Urinary bladder (tissue), 4 donors: Measurements from ENCODE around the gene RGS5. TPM values are rescaled to one million over a fixed set of nuclear protein-coding genes. Genes with fewer than 3 reads are reported as not detected.
A peak's percentile ranks its signal among the peaks of the same experiment; 100 is the strongest.

Source experiments
- DNase-seq: peaks from one replicate; pipeline ENCODE4 v3.0.0-alpha.2; 2015; ENCODE audit errors: extremely low spot score
- H3K27ac ChIP-seq: one replicate; pipeline ENCODE4 v1.5.1; 2013; ENCODE audit warnings: low read depth, mild to moderate bottlenecking, moderate library complexity
- H3K36me3 ChIP-seq: one replicate; pipeline ENCODE4 v1.6.1; 2013; ENCODE audit warnings: mild to moderate bottlenecking, moderate library complexity; ENCODE audit not compliant: insufficient read depth
- H3K4me1 ChIP-seq: one replicate; pipeline ENCODE4 v1.6.1; 2013; ENCODE audit warnings: mild to moderate bottlenecking, moderate library complexity; ENCODE audit not compliant: insufficient read depth
- H3K4me3 ChIP-seq: one replicate; pipeline ENCODE4 v1.5.1; 2013; ENCODE audit warnings: low read depth, low read length
- WGBS: extraction: QIAGEN DNeasy Blood & Tissue Kit; methylation state at CpG from one replicate; pipeline ENCODE4 v1.1.7; 2013; 5-methylcytosine and 5-hydroxymethylcytosine counted together
- polyA plus RNA-seq: library from polyadenylated mRNA; stranded (reverse); fragments of 200-250 nt; gene quantifications from one replicate; pipeline ENCODE4 v1.2.3, GENCODE V29; 2013
- total RNA-seq: library from RNA; depleted of rRNA; stranded (reverse); fragments of >200 nt; gene quantifications from one replicate; pipeline ENCODE4 v1.2.3, GENCODE V29; 2014
- donor health status: healthy with polysubstance abuse.
- donor health status: healthy.

The RGS5 gene
- total and polyA plus RNA-seq, 2 donors: 179 to 197 TPM

- no peak for DNase-seq
- Histone ChIP-seq H3K4me3 (no peak overlapping the region), H3K4me1 (no peaks in the 10 kb centered on the region), H3K27ac (no peak overlapping the region), H3K36me3 (no peaks in the 10 kb centered on the region)
- WGBS: 68% methylated on average over 1 of the region's 1 CpG
Measured at GRCh38 chr1:163203561-163203960, 845 bp upstream of the RGS5 start.

DNA sequence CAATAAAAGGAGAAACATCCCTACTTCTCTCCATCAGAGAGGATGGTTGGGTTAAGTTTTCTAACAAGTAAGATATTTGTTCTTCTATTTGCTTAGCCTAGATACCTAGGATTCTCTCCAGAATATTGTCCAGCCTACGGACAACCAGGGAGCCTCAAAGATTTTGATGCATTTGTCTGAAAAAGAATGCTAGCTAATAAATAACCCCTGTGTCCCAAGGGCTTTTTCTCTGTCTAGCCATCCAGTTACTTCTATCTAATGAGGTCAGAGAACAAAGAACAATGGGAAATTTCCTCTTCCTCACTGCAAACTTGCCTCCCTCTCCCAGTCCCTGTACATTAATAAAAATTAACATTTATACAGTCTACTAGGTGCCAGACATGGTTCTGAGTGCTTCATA, 810 bp downstream of the RGS5 start:
- Histone ChIP-seq H3K4me1 (no peaks in the 10 kb centered on the region), H3K4me3 (peak overlapping the region; percentile 18)
- WGBS: 42% methylated on average over 1 of the region's 1 CpG

DNA sequence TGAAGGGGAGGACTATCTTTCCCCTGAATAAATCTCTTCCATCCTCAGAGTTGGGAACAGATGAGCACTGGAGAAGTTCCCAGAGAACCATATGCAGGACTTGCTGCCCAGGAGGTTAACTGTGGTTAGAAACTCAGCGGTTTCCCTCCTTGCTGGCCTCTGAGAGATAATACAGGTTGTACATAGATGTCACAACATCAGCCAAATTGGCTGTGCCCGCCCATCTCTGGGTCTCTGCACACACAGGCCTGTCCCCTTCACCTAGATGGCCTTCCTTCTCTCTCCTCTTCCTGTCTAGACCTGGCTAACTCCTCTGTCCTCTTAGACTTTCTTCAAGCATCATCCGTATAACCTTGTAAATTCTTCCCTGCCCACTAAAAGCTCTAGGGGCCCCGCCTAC, 5.7 kb downstream of the RGS5 start:
- DNase-seq: no peak
- no peak overlapping the region for H3K27ac ChIP-seq
- WGBS: 81% methylated on average over 4 of the region's 4 CpGs
- no peaks in the 10 kb centered on the region for H3K4me1 ChIP-seq
- no peaks in the 10 kb centered on the region for H3K36me3 ChIP-seq
- no peak overlapping the region for H3K4me3 ChIP-seq

More for the DNA sequence above, 810 bp downstream of the RGS5 start:
- DNase-seq: no peak
- Histone ChIP-seq H3K36me3 (no peaks in the 10 kb centered on the region), H3K27ac (no peak overlapping the region)

DNA sequence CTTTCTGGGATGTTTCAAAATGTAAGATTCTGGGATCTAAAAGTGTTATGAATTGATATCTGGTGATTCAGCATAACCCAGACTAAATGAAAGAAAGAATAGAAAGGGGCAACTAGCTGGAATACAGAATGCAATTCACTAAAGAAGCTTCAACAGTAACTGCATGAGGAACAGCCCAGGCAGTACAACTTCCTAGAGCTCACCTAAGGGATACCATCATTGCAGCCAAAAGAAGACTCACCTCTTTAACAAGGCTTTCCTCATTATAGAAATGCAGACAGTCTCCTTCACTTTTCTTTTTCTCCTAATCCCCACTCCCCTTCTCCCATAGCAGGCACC, 6.3 kb downstream of the RGS5 start:
- H3K4me1 ChIP-seq: no peaks in the 10 kb centered on the region
- DNase-seq: no peak
- H3K36me3 ChIP-seq: no peaks in the 10 kb centered on the region
- peak overlapping the region; percentile 10 for H3K27ac ChIP-seq
- no peak overlapping the region for H3K4me3 ChIP-seq

DNA sequence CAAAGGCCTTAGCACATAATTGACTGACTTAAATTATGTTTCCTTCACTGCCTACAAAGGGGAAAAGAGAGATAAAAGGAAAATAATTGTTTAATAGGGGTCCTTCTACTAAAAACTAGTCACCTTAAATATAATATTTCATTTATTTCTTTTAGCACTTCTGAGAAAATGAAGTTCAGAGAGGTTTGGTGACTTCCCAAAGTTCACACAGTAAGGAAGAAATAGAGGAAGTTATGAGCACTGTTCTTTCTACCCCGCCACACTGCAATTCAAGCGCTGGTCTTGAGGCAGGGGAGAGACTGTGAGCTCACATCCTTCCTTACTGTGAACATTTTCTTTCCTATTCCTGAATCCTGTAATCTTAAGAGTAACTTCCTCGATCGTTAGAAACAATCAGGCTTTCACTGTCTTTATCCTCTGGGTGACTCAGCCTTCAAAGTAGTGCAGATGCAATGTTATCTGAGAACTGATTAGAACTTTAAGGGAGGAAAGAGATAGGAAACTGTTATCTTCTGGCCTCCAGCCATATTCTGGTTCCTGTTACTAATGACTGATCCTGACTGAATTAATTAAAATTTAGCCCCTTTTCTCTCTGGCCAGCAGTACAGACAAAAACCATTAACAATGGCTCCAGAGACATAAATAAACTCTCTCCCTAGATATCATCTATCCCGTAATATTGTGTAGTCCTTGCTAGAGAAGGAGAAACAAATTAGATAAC, 6.8 kb downstream of the RGS5 start:
- no peaks in the 10 kb centered on the region for H3K36me3 ChIP-seq
- H3K4me3 ChIP-seq: no peak overlapping the region
- 30% methylated on average over 5 of the region's 5 CpGs for WGBS
- DNase-seq: peak; percentile 47
- H3K4me1 ChIP-seq: no peaks in the 10 kb centered on the region
- no peak overlapping the region for H3K27ac ChIP-seq

DNA sequence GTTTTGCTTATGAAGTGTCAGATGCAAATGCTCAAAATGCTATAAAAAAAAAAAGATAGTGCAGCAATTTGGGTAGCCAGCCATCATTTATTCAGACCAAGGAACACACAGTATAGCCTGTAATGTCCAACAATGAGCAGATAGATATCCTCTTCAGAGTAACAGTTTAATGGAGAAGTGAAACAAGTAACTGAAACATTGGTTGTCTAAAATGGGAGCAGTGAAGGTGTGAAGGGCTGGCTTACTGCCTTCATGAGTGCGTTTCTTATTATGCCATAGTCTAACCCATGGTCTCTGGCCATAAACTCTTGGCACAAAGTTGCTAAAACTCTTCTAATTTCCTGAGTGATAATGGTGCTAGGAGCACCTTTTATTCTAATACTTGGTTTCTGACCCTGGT, 11.4 kb downstream of the RGS5 start:
- Histone ChIP-seq H3K4me1 (no peaks in the 10 kb centered on the region), H3K36me3 (no peaks in the 10 kb centered on the region), H3K27ac (no peak overlapping the region), H3K4me3 (no peak overlapping the region)
- 84% methylated on average over 1 of the region's 1 CpG for WGBS
- DNase-seq: no peak

DNA sequence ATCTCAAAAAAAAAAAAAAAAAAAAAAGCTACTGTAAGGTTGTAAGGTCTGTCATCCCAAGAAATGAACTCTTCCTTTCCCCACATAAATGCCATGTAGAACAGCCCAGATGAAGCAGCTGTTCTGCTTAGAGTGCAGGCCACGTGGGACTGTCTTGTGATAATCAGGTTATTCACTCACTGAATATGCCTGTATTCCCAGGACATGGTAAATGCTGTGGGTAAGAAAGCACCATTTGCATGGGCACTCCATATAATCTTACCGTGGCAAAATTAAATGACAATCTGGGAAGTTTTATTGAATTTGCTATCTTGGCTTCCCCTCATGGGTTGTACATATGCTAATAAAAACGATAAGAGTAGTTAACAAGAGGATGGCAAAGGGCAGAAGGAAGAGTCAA, 13.8 kb downstream of the RGS5 start:
- Histone ChIP-seq H3K4me3 (no peak overlapping the region), H3K27ac (no peak overlapping the region), H3K4me1 (no peaks in the 10 kb centered on the region), H3K36me3 (no peaks in the 10 kb centered on the region)
- WGBS: 68% methylated on average over 3 of the region's 3 CpGs
- DNase-seq: no peak

DNA sequence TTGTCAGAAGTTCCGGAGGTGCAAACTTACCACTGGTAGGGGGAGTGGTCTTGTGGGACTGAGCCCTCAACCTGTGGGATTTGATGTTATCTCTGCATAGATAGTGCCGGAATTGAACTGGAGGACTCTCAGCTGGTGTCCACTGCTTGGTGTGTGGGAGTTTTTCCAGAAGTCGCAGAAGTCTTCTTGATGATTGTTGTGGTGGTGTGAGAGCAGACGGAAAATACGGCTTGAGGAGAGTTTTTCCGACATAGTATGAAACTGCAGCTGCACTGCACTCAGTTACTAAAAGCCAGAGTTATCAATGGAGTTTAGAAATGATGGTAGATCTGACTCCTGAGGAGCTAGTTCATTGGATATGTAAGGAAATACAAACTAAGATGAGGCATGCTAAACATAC, 14.9 kb downstream of the RGS5 start:
- WGBS: 75% methylated on average over 6 of the region's 6 CpGs
- H3K4me1 ChIP-seq: no peaks in the 10 kb centered on the region
- no peak overlapping the region for H3K27ac ChIP-seq
- no peak overlapping the region for H3K4me3 ChIP-seq
- DNase-seq: no peak
- H3K36me3 ChIP-seq: no peaks in the 10 kb centered on the region

- Histone ChIP-seq H3K4me1 (no peaks in the 10 kb centered on the region), H3K36me3 (no peaks in the 10 kb centered on the region), H3K27ac (no peak overlapping the region), H3K4me3 (no peak overlapping the region)
- 77% methylated on average over 2 of the region's 2 CpGs for WGBS
- DNase-seq: no peak
Measured at GRCh38 chr1:163186862-163187261, 15.9 kb downstream of the RGS5 start.

GRCh38 chr1:163182330-163182949, 20.3 kb downstream of the RGS5 start:
- H3K4me3 ChIP-seq: no peak overlapping the region
- 67% methylated on average over 2 of the region's 2 CpGs for WGBS
- no peak for DNase-seq
- H3K4me1 ChIP-seq: no peaks in the 10 kb centered on the region
- no peaks in the 10 kb centered on the region for H3K36me3 ChIP-seq
- H3K27ac ChIP-seq: no peak overlapping the region

GRCh38 chr1:163178628-163179027, 24.1 kb downstream of the RGS5 start:
- DNase-seq: no peak
- Histone ChIP-seq H3K27ac (no peak overlapping the region), H3K36me3 (no peaks in the 10 kb centered on the region), H3K4me3 (no peak overlapping the region), H3K4me1 (no peaks in the 10 kb centered on the region)
- 48% methylated on average over 2 of the region's 2 CpGs for WGBS

GRCh38 chr1:163176797-163177196, 25.9 kb downstream of the RGS5 start:
- no peak overlapping the region for H3K27ac ChIP-seq
- WGBS: 78% methylated on average over 4 of the region's 4 CpGs
- no peak overlapping the region for H3K4me3 ChIP-seq
- no peak for DNase-seq
- no peaks in the 10 kb centered on the region for H3K4me1 ChIP-seq
- no peaks in the 10 kb centered on the region for H3K36me3 ChIP-seq

GRCh38 chr1:163174524-163175437, 27.9 kb downstream of the RGS5 start:
- 43% methylated on average over 18 of the region's 18 CpGs for WGBS
- Histone ChIP-seq H3K36me3 (no peaks in the 10 kb centered on the region), H3K27ac (no peak overlapping the region), H3K4me3 (no peak overlapping the region), H3K4me1 (no peaks in the 10 kb centered on the region)
- peak; percentile 11 for DNase-seq

GRCh38 chr1:163173121-163173520, 29.6 kb downstream of the RGS5 start:
- 30% methylated on average over 4 of the region's 4 CpGs for WGBS
- no peak for DNase-seq
- Histone ChIP-seq H3K27ac (no peak overlapping the region), H3K4me1 (no peaks in the 10 kb centered on the region), H3K4me3 (no peak overlapping the region), H3K36me3 (no peaks in the 10 kb centered on the region)
